Measurements from ENCODE around the gene FAXDC2.

Gene FAXDC2

GRCh38 chr5:154817815-154818214, 32.6 kb downstream of the FAXDC2 start:
- TF ChIP-seq CTCF (IDR thresholded peaks at IDR 0.05; ENCODE audit: low read depth, low read length): no peak
- no peak overlapping the region for H3K4me3 ChIP-seq (ENCODE audit: low read depth, low read length)

GRCh38 chr5:154816891-154817492, 33.4 kb downstream of the FAXDC2 start:
- H3K4me3 ChIP-seq (ENCODE audit: low read depth, low read length): no peak overlapping the region
- TF ChIP-seq CTCF (IDR thresholded peaks at IDR 0.05; ENCODE audit: low read depth, low read length): no peak

GRCh38 chr5:154815684-154816247, 34.6 kb downstream of the FAXDC2 start:
- no peak for TF ChIP-seq CTCF (IDR thresholded peaks at IDR 0.05; ENCODE audit: low read depth, low read length)
- no peak overlapping the region for H3K4me3 ChIP-seq (ENCODE audit: low read depth, low read length)

- no peak overlapping the region for H3K4me3 ChIP-seq (ENCODE audit: low read depth, low read length)
- TF ChIP-seq CTCF (IDR thresholded peaks at IDR 0.05; ENCODE audit: low read depth, low read length): no peak
Observed at GRCh38 chr5:154815025-154815424, 35.4 kb downstream of the FAXDC2 start.

GRCh38 chr5:154813736-154814135, 36.7 kb downstream of the FAXDC2 start:
- TF ChIP-seq CTCF (IDR thresholded peaks at IDR 0.05; ENCODE audit: low read depth, low read length): no peak

GRCh38 chr5:154813158-154813557, 37.2 kb downstream of the FAXDC2 start:
- H3K4me3 ChIP-seq (ENCODE audit: low read depth, low read length): no peak overlapping the region

More at GRCh38 chr5:154813736-154814135, 36.7 kb downstream of the FAXDC2 start:
- H3K4me3 ChIP-seq (ENCODE audit: low read depth, low read length): no peak overlapping the region

More at GRCh38 chr5:154813158-154813557, 37.2 kb downstream of the FAXDC2 start:
- TF ChIP-seq CTCF (IDR thresholded peaks at IDR 0.05; ENCODE audit: low read depth, low read length): no peak
